ENCODE results near the gene RUFY3. TPM values are rescaled to one million over a fixed set of nuclear protein-coding genes. Genes with fewer than 3 reads are reported as not detected.
"Not testable (repeated sequence)": the region's sequence is repeated elsewhere in the genome, so short reads cannot be mapped to it uniquely, and the experiment has no call there.

RUFY3 gene
- total and polyA plus RNA-seq, 2 of the 4 experiments (the other 2 are of a cell fraction) = 19.6 to 28.9 TPM

DNA sequence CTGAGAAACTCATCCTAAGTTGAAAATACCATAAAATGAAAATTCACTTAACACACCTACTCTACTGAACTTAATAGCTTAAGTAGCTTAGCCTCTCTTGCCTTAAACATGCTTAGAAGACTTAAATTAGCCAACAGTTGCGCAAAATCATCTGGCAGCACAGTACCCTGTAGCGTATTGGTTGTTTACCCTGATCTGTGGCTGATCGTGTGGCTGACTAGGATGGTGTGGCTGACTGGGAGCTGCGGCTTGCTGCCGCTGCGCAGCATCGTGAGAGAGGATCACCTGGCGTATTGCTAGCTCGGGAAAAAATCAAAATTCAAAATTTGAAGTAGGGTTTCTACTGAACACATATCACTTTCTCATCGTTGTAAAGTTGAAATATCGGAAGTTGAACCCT, 6.3 kb downstream of the RUFY3 start:
- no peak overlapping the region for H3K9ac ChIP-seq (ENCODE audit: low read depth, low read length)
- ChIA-PET POLR2A (ENCODE audit: unreplicated experiment) (interaction anchor here (0.6 kb wide), 1 partner anchor 871 kb away, joined by 7 read pairs; no protein-coding TSS in a partner anchor), CTCF (interaction anchor here (0.6 kb wide), 1 partner anchor 18 kb away, joined by 4 read pairs; no protein-coding TSS in a partner anchor)

DNA sequence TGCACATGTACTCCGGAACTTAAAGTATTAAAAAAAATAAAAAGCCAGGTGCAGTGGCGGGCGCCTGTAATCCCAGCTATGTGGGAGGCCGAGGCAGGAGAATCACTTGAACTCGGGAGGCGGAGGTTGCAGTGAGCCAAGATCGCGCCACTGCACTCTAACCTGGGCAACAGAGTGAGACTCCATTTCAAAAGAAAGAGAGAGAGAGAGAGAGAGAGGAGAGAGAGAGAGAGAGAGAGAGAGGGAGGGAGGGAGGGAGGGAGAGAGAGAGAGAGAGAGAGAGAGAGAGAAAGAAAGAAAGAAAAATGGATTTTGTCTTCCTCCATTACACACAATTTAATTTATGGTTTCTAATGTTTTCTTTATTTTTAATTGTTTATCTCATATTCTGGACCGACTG, 11.1 kb downstream of the RUFY3 start:
- H3K9me3 ChIP-seq (ENCODE audit: control insufficient read depth, insufficient read depth, low read length); H3K9me1 ChIP-seq (ENCODE audit: insufficient read depth, low read length); H3K56ac ChIP-seq (ENCODE audit: extremely low read depth, insufficient read depth, low read length); H2AFZ ChIP-seq (replicated peaks; ENCODE audit: low read length, poor library complexity); POLR2A ChIA-PET (ENCODE audit: unreplicated experiment); H3K23ac ChIP-seq (ENCODE audit: low read depth, low read length); H2AK5ac ChIP-seq (ENCODE audit: low read depth, low read length); H2BK20ac ChIP-seq (ENCODE audit: low read depth, low read length); H2BK5ac ChIP-seq (ENCODE audit: low read depth, low read length, poor library complexity, severe bottlenecking); H4K91ac ChIP-seq (ENCODE audit: insufficient read depth, low read depth, low read length); H3K4me2 ChIP-seq (ENCODE audit: low read depth, low read length); H2BK120ac ChIP-seq (ENCODE audit: low read depth, low read length); H3K36me3 ChIP-seq (ENCODE audit: control insufficient read depth, insufficient read depth, low read length); ATAC-seq (ENCODE audit: low read depth); BruUV-seq (replicated peaks); H3K27me3 ChIP-seq (ENCODE audit: control insufficient read depth, insufficient read depth, low read length); H2BK15ac ChIP-seq (ENCODE audit: low read depth, low read length); H3K27ac ChIP-seq (ENCODE audit: insufficient read depth, low read length); H3K18ac ChIP-seq (ENCODE audit: low read depth, low read length); H4K8ac ChIP-seq (ENCODE audit: low read depth in 2 of 2, low read length in 2 of 2); intact Hi-C loops (cut with micrococcal nuclease); dilution Hi-C loops (cut with HindIII; ENCODE audit: low sequenced_read_pairs, unreplicated experiment); H3K4me1 ChIP-seq (ENCODE audit: control insufficient read depth, insufficient read depth, low read length); H3K4me3 ChIP-seq (ENCODE audit: insufficient read depth, low read depth, low read length); H3K14ac ChIP-seq (replicated peaks; ENCODE audit: low read depth, low read length); H3K4ac ChIP-seq (ENCODE audit: low read depth, low read length); H4K5ac ChIP-seq (ENCODE audit: low read depth, low read length); in situ Hi-C loops (cut with MboI; ENCODE audit: low sequenced_read_pairs); H2AK9ac ChIP-seq (replicated peaks; ENCODE audit: low read depth, low read length, poor library complexity); DNase-seq; H3K9ac ChIP-seq (ENCODE audit: low read depth, low read length); CTCF ChIA-PET: not testable (repeated sequence)
- peaks cover 20 to 52% of the 10 kb centered on the region in 2 experiments for H3K79me1 ChIP-seq (ENCODE audit: low read depth in 1 of 2, low read length in 2 of 2)
- peaks cover 19% of the 10 kb centered on the region; the same call in 1 of the 2 replicates for H4K20me1 ChIP-seq (ENCODE audit: insufficient read depth, low read length)
- no CpG with 5 or more reads among the region's 9 CpGs for WGBS, 2 experiments (ENCODE audit: extremely low coverage in 2 of 2, insufficient read length in 1 of 2)

More for the DNA sequence above, 6.3 kb downstream of the RUFY3 start:
- Histone ChIP-seq H3K36me3 (ENCODE audit: control insufficient read depth, insufficient read depth, low read length) (peaks cover 2% of the 10 kb centered on the region), H4K5ac (ENCODE audit: low read depth, low read length) (no peak overlapping the region), H3K9me1 (ENCODE audit: insufficient read depth, low read length) (peaks cover 2% of the 10 kb centered on the region; the same call in 1 of the 2 replicates), H3K4ac (ENCODE audit: low read depth, low read length) (no peak overlapping the region), H4K8ac (ENCODE audit: low read depth in 2 of 2, low read length in 2 of 2) (no peak overlapping the region), H2BK15ac (ENCODE audit: low read depth, low read length) (no peak overlapping the region), H4K91ac (ENCODE audit: insufficient read depth, low read depth, low read length) (no peak overlapping the region), H3K9me3 (ENCODE audit: control insufficient read depth, insufficient read depth, low read length) (no peaks in the 10 kb centered on the region), H3K4me1 (ENCODE audit: control insufficient read depth, insufficient read depth, low read length) (no peaks in the 10 kb centered on the region), H2BK120ac (ENCODE audit: low read depth, low read length) (no peak overlapping the region), H3K79me1 (ENCODE audit: low read depth in 1 of 2, low read length in 2 of 2) (peaks cover 19 to 50% of the 10 kb centered on the region in 2 experiments), H2AK9ac (replicated peaks; ENCODE audit: low read depth, low read length, poor library complexity) (no peak overlapping the region), H2BK5ac (ENCODE audit: low read depth, low read length, poor library complexity, severe bottlenecking) (no peak overlapping the region), H2BK20ac (ENCODE audit: low read depth, low read length) (no peak overlapping the region), H3K27me3 (ENCODE audit: control insufficient read depth, insufficient read depth, low read length) (no peaks in the 10 kb centered on the region), H3K4me2 (ENCODE audit: low read depth, low read length) (no peak overlapping the region), H3K4me3 (ENCODE audit: insufficient read depth, low read depth, low read length) (no peak overlapping the region), H3K23ac (ENCODE audit: low read depth, low read length) (no peak overlapping the region), H4K20me1 (ENCODE audit: insufficient read depth, low read length) (peaks cover 3% of the 10 kb centered on the region; the same call in 1 of the 2 replicates), H3K56ac (ENCODE audit: extremely low read depth, insufficient read depth, low read length) (no peak overlapping the region), H2AFZ (replicated peaks; ENCODE audit: low read length, poor library complexity) (no peak overlapping the region), H2AK5ac (ENCODE audit: low read depth, low read length) (no peak overlapping the region), H3K27ac (ENCODE audit: insufficient read depth, low read length) (no peak overlapping the region), H3K18ac (ENCODE audit: low read depth, low read length) (no peak overlapping the region), H3K14ac (replicated peaks; ENCODE audit: low read depth, low read length) (no peak overlapping the region)
- no TSS peak for BruUV-seq (replicated peaks)
- ATAC-seq (ENCODE audit: low read depth) (no peak), DNase-seq (no peak)
- WGBS, 2 experiments (ENCODE audit: extremely low coverage in 2 of 2, insufficient read length in 1 of 2) = 89% methylated on average over 3 of the region's 11 CpGs; no CpG with 5 or more reads in 1 of the 2 experiments
- intact Hi-C loops (cut with micrococcal nuclease) = no loop called here
- dilution Hi-C loops (cut with HindIII; ENCODE audit: low sequenced_read_pairs, unreplicated experiment) = no loop called here
- no peak for TF ChIP-seq SMC3 (IDR thresholded peaks at IDR 0.05; ENCODE audit: low read depth, low read length)
- no peak for TF ChIP-seq MXI1 (IDR thresholded peaks at IDR 0.05; ENCODE audit: borderline replicate concordance, low read depth, low read length)
- no peak for TF ChIP-seq BHLHE40 (IDR thresholded peaks at IDR 0.05; ENCODE audit: low read depth, low read length)
- no peak for TF ChIP-seq RAD21 (IDR thresholded peaks at IDR 0.05; ENCODE audit: low read length)
- TF ChIP-seq POLR2A (IDR thresholded peaks at IDR 0.05; ENCODE audit: low read depth, low read length) = no peak
- TF ChIP-seq RFX5 (IDR thresholded peaks at IDR 0.05; ENCODE audit: low read depth, low read length) = no peak
- TF ChIP-seq MAZ (IDR thresholded peaks at IDR 0.05; ENCODE audit: borderline replicate concordance, low read depth, low read length) = no peak
- no peak for TF ChIP-seq FOS (IDR thresholded peaks at IDR 0.05; ENCODE audit: low read depth, low read length)
- no peak for TF ChIP-seq RCOR1 (IDR thresholded peaks at IDR 0.05; ENCODE audit: insufficient replicate concordance, low read length)
- TF ChIP-seq, protein P1, sequence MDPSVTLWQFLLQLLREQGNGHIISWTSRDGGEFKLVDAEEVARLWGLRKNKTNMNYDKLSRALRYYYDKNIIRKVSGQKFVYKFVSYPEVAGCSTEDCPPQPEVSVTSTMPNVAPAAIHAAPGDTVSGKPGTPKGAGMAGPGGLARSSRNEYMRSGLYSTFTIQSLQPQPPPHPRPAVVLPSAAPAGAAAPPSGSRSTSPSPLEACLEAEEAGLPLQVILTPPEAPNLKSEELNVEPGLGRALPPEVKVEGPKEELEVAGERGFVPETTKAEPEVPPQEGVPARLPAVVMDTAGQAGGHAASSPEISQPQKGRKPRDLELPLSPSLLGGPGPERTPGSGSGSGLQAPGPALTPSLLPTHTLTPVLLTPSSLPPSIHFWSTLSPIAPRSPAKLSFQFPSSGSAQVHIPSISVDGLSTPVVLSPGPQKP (IDR thresholded peaks at IDR 0.05; ENCODE audit: borderline replicate concordance, low read depth, low read length) = no peak
- in situ Hi-C loops (cut with MboI; ENCODE audit: low sequenced_read_pairs) = no loop called here

All from IMR-90 (cell line).